HG03520 (cell line): ENCODE data around the gene CEP126.

ENCODE experiments used
- ATAC-seq: cut with Tn5 transposase; IDR thresholded peaks from one replicate; pipeline ENCODE4 v1.9.1; 2021; ENCODE audit warnings: mild to moderate bottlenecking, moderate library complexity; ENCODE audit not compliant: unreplicated experiment

Gene CEP126, protein sequence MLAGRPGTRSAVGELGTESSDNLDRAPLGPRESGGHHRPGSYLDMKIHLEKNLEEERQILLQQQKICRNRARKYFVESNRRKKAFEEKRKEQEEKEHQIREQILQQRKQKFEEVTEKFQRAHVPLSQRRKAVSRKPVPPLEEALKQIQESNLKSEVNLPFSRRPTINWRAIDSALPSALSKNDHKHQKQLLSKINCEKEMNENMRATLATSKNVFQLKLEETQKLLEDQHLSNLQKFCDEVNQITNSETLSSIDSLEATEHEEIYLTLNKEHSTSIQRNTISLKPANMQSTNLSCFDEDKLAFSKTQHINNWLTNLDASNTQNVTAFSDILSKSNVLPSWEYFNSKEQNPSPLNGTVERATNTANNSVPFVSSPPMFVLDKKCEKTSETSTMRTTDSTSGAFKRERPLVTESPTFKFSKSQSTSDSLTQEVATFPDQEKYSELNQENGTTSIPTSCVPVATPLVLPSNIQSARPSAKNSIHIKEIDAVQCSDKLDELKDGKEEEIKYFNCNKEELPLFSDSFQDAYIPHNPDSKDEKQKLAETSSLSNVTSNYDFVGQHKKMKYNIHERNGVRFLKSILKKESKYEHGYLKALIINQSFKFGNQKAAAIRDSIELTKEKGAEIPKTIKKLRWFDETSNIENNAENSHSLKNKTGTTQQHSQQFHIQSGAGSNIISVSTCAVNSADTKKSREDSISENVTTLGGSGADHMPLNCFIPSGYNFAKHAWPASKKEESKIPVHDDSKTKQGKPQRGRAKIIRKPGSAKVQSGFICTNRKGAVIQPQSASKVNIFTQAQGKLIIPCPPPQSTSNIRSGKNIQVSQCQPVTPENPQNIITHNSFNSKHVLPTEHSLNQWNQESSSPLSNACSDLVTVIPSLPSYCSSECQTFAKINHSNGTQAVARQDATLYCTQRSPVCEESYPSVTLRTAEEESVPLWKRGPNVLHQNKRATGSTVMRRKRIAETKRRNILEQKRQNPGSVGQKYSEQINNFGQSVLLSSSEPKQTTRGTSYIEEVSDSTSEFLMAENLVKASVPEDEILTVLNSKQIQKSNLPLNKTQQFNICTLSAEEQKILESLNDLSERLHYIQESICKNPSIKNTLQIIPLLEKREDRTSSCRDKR

DNA sequence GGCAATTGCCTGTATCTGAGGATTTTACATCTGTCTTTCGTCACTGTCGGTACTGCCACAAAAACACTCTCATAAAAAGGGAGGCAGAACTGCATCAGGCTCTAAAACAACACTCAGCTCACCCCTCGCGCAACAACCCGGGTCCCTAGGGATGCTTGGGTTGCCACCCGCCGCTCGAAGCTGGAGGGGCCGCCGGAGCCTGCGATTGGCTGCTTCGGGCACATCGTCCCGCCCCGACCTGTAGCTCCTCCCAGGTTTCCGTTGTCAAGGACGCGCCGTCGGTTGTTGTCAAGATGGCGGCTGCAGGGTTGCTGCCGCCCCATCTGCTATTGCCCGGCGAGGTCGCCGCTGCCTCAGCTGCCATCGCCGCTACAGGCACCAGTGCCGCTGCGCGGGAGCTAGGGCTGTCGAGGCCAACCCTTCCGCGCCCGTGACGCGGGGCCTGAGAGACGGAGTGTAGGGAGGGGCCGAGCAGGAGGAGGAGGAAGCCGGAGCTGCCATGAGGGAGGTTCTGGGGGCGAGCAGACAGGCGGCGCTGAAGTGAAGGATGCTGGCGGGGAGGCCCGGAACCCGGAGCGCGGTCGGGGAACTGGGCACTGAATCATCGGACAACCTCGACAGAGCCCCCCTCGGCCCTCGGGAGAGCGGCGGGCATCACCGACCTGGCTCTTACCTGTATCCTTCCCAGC, at the start of gene CEP126:
Gene CEP126, plus strand, starts transcription at position 273 of the 689 bp plus-strand sequence. Its CDS starts 275 bp downstream, at position 548.
- ATAC-seq, result peak; percentile 99

DNA sequence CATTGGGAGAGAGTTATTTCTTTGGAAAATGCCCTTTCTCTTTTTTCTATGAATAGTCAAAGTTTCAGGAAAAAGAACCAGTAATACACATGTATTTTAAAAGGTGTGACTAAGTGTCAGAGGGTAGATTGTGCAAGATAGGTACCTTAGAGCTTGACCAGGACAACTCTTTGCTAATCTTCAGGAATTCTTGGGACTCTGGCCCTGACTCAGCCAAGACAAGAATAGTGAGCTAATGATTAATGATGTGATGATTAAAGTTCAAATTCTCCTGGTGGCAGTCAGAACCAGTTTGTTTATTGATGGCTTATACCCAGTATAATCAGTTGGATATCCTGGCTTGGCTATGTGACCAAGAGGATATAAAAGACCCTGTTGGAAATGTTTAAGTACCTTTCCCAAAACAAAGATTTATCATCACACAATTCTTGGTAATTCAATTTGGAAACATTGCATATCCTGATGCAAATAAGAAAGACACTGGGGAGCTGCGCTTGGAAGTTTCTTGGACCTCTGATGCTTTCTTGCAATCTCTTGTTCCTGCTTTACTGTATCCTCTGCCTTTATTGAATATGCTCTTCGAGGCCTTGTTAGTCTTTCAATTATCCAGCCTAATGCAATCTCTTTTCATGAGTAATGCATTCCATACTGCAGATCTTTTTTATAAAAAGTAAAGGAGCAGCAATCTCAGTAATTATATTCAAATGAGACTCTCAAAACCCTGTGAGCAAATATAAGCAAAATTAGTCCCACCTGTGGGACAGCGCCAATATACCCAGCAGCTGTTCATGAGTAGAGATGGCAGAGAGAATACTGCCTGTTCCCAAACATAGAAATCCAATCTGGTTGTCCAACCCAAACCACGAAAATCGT, 48.0 kb upstream of the CEP126 start:
- no peak for ATAC-seq

- no peak for ATAC-seq
Measured at GRCh38 chr11:101867951-101868350, 46.9 kb upstream of the CEP126 start.

DNA sequence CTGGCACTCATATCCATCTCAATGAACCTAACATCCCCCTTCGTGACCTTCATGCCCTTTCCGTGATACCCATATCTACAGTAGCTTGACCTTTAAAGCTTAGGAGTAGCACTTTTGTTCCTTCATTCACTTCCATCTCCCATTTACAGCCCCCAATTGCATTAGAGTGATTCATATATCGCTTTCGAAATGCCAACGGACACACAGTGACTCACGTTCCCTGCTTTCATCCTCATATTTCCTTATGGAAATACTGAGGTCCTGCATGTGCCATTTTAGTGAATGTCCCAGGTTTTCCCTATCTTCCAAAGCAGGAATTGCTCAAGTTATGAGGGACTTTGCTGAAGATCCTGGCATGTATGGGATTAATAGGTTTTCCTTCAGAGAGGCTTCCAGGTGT, 44.3 kb upstream of the CEP126 start:
- no peak for ATAC-seq

GRCh38 chr11:101872171-101872882, 42.5 kb upstream of the CEP126 start:
- no peak for ATAC-seq

GRCh38 chr11:101880222-101880621, 34.6 kb upstream of the CEP126 start:
- no peak for ATAC-seq

DNA sequence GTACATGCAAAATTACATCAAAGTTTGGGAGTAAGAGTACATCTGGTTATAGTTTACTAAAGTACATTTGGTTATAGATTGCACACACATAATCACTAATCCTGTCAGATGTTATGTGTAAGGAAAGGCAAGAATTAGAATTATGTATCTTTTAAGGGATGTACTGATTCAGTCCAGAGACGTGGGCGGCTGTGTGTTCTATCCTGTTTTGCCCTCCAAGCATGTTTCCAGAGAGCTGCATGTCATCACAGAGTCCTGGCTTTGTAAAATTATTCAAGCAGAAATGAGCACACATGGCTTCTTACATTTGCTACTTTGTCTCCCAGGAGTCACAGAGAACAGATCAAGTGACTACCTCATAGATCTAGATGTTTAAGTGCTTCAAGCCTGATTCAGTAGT, 33.2 kb upstream of the CEP126 start:
- no peak for ATAC-seq

GRCh38 chr11:101885631-101886030, 29.2 kb upstream of the CEP126 start:
- no peak for ATAC-seq

GRCh38 chr11:101889767-101890166, 25.0 kb upstream of the CEP126 start:
- ATAC-seq, result no peak

DNA sequence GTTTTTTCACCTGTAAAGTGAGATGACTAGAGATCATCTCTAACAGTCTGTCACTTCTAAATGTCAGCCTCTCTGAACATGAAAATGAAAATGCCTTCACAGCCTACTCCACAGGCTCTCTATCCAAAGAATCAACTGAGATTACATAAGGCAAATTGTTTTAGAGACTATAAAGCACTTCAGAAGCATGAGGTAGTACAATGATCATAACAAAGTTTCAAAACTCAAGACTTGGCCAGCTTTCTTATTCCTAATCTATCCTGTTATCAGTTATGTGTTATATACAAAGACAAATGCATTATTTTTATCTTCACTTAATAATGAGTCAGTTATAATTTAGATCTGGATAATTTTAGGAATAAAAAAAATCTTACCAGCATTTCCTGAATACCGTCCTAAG, 20.3 kb upstream of the CEP126 start:
- no peak for ATAC-seq

- ATAC-seq, result no peak
Measured at GRCh38 chr11:101907815-101908214, 7.0 kb upstream of the CEP126 start.

GRCh38 chr11:101909087-101909486, 5.7 kb upstream of the CEP126 start:
- ATAC-seq, result no peak

DNA sequence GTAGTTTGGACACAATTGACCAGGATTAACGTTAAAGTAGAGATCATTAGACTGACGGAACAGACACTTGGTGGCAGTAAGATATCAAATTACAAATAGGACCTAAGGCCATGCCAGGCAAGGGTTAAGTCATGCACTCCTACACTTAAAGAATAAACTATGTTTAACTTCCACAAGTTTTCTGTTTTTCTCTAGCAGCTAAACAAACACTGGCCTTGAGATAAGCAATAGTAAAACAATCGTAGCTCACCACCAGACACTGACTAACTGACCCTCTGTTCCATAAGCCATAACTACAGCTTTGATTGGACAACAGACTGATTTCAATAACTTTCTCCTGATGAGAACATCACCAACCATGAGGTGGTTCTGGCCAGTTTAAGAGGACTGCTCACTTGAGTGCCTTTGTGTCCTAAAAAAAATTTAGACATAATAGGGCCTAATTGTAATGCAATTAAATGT, 2.0 kb upstream of the CEP126 start:
- ATAC-seq, result no peak

DNA sequence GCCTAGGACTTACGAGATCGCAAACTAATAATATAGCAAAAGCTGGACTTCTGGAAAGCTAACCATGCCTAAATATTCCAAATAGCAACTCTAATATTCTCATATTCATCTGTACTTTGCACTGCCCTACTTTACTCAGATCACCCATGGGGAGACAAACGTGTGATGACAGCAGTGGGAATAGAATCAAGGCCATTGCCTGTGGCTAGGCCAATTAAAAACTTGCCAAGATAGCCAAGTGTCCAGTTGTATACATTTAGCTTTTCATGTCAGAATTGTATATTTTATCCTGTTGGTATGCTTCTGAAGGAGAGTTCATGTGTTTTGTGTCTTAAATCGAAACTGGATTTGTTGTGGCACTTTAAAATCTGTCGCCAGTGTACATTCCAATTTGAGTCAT, 1.2 kb upstream of the CEP126 start:
- no peak for ATAC-seq

DNA sequence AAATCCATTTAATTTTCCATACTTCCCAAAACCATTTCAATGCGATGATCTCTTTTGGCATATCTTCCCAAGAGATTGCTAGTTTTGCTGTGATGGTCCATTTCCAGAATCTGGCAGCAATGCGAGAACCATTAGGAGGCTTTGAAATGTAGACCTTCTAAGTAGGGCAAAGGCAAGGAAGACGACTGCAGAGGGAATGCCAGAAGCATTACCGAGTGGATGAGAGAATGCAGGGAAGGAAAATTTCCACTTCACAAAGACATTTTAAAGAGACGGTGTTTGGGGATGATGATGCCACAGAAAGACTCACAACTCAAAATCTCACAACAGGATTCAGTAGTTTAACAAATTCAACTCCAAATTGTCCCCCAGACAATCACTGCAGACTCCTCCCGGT, 471 bp upstream of the CEP126 start:
- no peak for ATAC-seq

DNA sequence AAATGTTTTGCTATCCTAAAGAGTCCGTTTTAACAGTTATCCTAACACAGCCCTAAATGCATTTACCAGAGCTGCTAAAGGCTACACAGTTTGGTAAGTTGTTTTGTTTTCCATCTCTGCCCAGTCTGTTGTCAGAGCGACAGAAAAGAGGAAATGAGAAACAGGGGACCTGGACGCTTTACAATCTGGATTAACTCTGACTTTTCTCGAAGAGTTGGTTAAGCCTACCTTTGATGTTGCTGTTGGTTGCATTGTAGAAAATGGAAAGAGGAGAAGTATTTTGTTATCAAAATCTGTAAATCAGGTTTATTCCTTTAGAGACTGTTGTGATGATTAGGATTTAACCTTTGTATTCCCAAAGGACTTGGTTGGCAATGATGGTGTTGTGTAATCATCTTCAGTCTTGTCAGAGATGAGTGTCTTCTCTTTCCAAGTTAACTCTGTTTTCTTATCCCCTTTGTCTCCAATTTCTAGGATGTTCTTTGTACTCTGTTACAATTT, 1.0 kb downstream of the CEP126 start:
- peak; percentile 52 for ATAC-seq

DNA sequence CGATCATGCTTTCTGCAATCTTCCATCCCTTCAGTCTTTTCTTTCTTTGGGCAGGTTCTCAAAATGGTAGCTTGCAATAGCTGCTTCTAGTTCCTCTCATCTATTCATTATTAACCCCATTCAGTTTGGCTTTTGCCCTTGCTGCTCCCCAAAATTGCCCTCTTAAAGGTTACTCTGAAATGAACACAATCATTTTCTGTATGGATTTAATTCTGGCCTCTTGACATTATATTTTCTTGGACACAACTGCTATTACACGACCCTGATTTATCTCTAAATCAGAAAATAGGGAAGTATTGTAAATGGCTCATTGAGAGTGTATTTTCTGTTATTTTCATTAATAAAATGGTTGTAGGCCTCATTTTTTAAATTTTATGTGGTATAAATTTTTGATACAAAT, 1.6 kb downstream of the CEP126 start, which contains the start of gene ANGPTL5:
Gene ANGPTL5, minus strand, starts transcription at position 101 of the 400 bp plus-strand sequence. CDS start 8,613 bp downstream, outside the sequence.
- no peak for ATAC-seq

GRCh38 chr11:101917226-101917625, 2.4 kb downstream of the CEP126 start:
- ATAC-seq, result no peak

DNA sequence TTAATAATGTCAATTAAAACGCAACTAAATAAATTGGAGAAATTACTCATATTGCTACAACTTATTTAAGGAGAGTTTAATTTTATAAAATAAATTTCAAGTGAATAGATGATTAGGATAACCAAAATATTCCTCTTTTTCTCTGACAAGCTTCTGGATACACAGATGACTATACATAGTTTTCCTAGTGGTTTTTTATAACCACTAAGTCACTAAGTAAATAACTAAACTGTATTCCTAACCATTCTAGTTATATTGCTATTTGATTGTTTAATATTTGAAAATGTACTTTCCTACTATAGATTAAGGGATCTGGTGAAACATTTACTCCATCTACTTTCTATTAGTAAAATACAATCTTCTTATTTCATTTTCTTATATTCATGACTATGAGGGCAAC, 6.2 kb downstream of the CEP126 start:
- ATAC-seq, result no peak
